ENCODE data around the gene NFATC1.

The NFATC1 gene

GRCh38 chr18:79554321-79554720, 158.6 kb downstream of the NFATC1 start:
- DNase-seq (ENCODE audit: low read depth in 2 of 2): no peak

GRCh38 chr18:79554945-79555645, 159.4 kb downstream of the NFATC1 start:
- no peak for DNase-seq (ENCODE audit: low read depth in 2 of 2)

- no peak for DNase-seq (ENCODE audit: low read depth in 2 of 2)
These were observed 160.2 kb downstream of the NFATC1 start for GRCh38 chr18:79555885-79556284.

DNA sequence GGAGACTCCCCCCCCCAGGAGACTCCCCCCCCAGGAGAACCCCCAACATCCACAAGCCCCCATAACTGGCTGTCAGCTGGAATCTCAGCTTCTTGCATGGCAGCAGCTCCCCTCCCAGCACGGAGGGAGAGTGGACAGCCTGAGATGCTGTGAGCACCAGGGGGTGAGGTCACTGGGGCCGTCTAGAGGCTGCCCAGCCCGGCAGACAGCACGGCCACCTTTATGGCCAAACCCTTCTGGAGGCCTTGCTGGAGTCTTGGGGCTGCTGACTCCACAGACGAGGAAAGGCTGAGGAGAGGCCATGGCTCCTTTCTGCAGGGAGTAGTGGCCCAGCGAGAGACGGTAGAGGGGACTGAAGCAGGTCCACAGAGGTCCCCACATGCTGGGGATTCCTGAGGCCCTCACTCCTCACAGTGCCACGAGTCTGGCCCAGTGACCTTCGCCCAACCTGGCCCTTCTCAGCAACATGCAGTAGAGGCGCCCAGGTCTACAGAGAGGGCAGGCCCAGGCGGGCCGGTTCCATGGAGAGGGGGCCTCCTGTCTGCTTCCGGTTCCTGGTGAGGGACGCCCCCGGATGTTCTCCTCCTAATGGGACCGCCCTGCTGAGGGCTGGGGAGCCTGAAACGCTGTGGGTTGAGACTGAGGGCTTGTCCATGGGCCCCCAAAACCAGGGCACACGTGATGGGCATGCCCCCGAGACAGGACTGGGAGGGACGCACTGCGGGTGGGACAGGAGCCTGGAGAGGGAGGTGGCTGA, 161.3 kb downstream of the NFATC1 start:
- DNase-seq (ENCODE audit: low read depth in 2 of 2): no peak

GRCh38 chr18:79558196-79558932, 162.6 kb downstream of the NFATC1 start:
- no peak for DNase-seq (ENCODE audit: low read depth in 2 of 2)

DNA sequence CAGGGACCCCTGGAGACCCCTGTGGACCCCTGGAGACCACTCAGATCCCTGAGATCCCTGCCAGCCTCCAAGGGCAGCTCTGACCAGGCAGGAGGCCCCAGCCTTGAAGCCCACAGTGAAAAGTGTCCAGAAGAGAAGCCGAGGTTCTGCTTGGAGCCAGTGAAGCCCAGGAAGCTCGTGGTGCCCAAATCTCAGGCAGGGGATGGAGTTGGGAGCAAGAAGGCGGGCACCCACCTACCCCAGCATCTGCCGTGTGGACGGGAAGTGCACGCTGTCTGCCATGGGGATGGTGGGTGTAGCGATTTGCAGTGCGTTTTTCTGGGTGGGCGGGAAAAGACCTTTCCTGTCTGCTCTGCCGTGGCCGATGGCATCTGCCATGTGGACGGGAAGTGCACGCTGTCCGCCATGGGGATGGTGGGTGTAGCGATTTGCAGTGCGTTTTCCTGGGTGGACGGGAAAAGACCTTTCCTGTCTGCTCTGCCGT, 163.2 kb downstream of the NFATC1 start:
- DNase-seq (ENCODE audit: low read depth in 2 of 2): no peak

- no peak for DNase-seq (ENCODE audit: low read depth in 2 of 2)
These were observed 163.7 kb downstream of the NFATC1 start for GRCh38 chr18:79559436-79559835.

- DNase-seq (ENCODE audit: low read depth in 2 of 2): no peak
These were observed 164.5 kb downstream of the NFATC1 start for GRCh38 chr18:79560042-79560860.

DNA sequence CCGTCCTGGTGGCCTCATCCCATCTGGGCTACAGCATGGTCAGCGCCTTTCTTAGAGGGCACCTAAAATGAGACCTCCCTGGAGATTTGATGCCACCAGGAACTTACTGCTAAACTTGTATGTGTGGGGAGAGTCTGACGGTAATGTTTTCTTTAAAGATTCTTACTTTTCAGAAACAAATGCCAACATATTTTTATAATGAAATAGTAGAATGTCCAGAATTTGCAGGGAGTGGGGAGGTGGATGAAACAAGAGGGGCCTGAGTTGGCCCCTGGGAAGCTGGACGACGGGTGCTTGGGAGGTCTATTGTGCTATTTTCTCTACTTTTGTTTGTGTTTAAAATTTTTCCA, 165.1 kb downstream of the NFATC1 start:
- no peak for DNase-seq (ENCODE audit: low read depth in 2 of 2)

- DNase-seq (ENCODE audit: low read depth in 2 of 2): no peak
These were observed 168.2 kb downstream of the NFATC1 start for GRCh38 chr18:79563949-79564348.

DNA sequence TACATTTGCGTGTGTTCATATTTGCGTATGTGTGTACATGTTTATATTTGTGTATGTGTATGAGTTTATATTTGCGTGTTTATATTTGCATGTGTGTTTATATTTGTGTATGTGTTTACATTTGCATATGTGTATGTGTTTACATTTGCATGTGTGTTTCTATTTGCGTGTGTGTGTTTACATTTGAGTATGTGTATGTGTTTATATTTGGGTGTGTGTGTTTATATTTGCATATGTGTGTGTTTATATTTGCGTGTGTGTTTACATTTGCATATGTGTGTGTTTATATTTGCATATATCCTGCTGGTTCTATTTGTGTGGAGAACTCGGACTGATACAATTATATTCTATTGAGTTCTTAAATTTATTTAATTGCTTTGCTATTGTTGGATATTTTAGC, 168.7 kb downstream of the NFATC1 start:
- DNase-seq (ENCODE audit: low read depth in 2 of 2): no peak

GRCh38 chr18:79566771-79567431, 171.2 kb downstream of the NFATC1 start:
- DNase-seq (ENCODE audit: low read depth in 2 of 2): no peak

GRCh38 chr18:79567481-79568147, 171.9 kb downstream of the NFATC1 start:
- no peak for DNase-seq (ENCODE audit: low read depth in 2 of 2)

DNA sequence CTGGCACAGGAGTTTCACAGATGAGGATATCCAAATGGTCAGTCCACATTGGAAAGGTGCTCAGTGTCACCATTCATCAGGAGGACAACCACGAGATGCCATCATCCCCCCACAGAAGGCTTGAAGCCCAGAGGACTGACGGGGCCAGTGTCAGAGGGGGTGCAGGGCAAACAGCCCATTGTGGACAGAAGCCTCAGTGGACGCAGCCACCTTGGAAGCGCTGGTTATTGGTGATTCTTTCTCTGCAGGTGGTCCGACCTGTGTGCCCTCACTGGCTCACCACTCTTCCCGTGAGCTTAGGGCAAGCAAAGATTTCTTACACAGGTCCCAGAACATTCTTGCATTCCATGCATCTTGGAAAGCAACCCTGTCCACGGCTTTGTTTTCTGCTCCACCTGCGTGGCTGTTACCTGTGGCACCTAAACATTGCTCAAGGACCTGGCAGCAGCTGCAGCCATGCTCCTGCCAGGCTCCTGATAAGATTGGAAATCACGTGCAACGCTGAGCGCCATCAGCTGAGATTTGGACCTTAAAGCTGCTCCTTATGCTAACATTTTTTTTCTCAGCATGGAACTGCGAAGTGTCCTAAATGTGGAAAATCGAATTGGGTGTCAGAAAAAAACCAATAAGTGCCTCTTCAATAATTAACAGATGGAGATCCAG, 172.9 kb downstream of the NFATC1 start:
- DNase-seq (ENCODE audit: low read depth in 2 of 2): no peak

- no peak for DNase-seq (ENCODE audit: low read depth in 2 of 2)
These were observed 174.0 kb downstream of the NFATC1 start for GRCh38 chr18:79569720-79570119.

DNA sequence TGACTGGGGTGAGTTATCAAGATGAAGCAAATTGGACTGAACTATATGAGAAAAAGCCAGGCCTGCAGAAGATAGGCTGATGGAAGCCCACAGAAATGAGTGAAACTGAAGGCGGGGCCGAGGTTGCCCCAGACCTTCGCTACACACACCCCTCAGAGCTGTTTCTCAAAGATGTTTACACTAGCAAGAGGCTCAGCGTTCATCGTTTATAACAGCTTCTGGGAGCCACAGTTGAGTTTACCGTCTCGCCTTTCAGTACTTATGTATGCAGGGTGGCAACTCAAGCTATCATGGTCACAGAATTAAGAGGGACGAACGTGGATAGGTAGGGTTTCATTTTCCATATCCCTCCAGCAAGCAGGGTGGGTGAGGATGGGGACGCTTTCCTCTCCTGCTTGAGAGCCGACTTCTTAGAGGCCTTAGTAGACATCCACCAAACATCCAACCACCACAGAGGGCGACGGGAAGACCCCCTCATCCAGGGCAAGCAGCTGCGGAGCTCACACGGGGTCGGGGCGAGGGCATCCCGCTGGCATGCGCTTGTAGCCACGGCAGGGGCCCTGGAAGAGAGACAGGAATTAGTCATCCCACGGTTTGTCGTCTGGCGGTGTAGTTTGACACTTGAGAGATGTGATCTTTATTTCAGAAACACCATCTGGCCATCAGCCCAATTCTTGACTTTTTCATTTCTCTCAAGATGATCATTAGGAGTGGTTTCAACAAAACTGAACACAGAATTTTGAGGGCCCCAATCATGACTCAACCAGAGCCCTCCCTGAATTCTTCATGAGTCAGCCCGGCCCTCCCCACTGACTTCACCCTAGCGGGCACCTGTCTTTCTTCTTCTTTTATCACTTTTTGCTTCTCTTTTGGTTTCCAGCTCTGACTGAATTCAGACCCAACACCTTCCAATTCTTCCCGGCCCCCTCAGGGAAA, 174.8 kb downstream of the NFATC1 start:
- no peak for DNase-seq (ENCODE audit: low read depth in 2 of 2)

- DNase-seq (ENCODE audit: low read depth in 2 of 2): no peak
These were observed 175.7 kb downstream of the NFATC1 start for GRCh38 chr18:79571211-79572092.

Data from stimulated activated CD4-positive, alpha-beta T cell treated with anti-CD3 and anti-CD28 coated beads, Interleukin-1b, Interleukin-23, amount 100 ng/mL, for 1 hour (primary cell).